GM20000 (cell line): Measurements from ENCODE around the gene CR1L.
"Not testable (repeated sequence)": the region's sequence is repeated elsewhere in the genome, so short reads cannot be mapped to it uniquely, and the experiment has no call there.

Source experiments
- DNase-seq: peaks from one replicate; pipeline ENCODE4 v3.0.0; 2012; ENCODE audit warnings: low spot score
- TF ChIP-seq, protein P1 (sequence below): IDR thresholded peaks from 2 replicates; pipeline ENCODE4 v1.5.1; 2012; ENCODE audit warnings: mild to moderate bottlenecking, control low read depth; ENCODE audit errors: extremely low read depth, missing control alignments

CR1L gene

GRCh38 chr1:207666342-207666741, 21.4 kb downstream of the CR1L start:
- no peak for DNase-seq
- TF ChIP-seq, protein P1, sequence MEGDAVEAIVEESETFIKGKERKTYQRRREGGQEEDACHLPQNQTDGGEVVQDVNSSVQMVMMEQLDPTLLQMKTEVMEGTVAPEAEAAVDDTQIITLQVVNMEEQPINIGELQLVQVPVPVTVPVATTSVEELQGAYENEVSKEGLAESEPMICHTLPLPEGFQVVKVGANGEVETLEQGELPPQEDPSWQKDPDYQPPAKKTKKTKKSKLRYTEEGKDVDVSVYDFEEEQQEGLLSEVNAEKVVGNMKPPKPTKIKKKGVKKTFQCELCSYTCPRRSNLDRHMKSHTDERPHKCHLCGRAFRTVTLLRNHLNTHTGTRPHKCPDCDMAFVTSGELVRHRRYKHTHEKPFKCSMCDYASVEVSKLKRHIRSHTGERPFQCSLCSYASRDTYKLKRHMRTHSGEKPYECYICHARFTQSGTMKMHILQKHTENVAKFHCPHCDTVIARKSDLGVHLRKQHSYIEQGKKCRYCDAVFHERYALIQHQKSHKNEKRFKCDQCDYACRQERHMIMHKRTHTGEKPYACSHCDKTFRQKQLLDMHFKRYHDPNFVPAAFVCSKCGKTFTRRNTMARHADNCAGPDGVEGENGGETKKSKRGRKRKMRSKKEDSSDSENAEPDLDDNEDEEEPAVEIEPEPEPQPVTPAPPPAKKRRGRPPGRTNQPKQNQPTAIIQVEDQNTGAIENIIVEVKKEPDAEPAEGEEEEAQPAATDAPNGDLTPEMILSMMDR = no peak

DNA sequence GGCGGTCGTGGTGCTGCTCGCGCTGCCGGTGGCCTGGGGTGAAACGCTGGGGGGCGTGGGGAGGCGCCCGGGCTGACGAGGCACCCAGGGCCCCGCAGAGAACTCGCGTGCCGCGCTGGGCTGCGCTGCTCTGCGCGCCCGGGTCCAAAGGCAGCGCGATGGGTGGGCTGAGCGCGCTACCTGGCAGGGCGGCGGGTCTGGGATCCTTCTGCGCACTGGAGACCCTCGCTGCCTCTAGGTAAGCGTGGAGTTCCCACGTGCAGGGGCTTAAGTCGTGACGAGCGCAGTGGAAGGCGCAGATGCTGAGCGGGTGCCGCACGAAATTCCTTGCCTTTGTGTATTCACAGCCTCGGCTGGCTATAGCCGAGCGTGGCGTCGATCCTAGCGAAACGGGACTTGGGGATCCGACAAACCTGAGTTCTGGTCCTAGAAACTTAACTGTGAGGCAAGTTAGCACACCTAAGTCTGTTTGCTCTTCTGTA, 24.6 kb downstream of the CR1L start:
- DNase-seq = no peak
- TF ChIP-seq, protein P1 = no peak

GRCh38 chr1:207670192-207670591, 25.3 kb downstream of the CR1L start:
- peak; percentile 44 for DNase-seq
- TF ChIP-seq, protein P1 = no peak

- TF ChIP-seq, protein P1 = no peak
- DNase-seq = no peak
Observed at GRCh38 chr1:207670997-207671396, 26.1 kb downstream of the CR1L start.

DNA sequence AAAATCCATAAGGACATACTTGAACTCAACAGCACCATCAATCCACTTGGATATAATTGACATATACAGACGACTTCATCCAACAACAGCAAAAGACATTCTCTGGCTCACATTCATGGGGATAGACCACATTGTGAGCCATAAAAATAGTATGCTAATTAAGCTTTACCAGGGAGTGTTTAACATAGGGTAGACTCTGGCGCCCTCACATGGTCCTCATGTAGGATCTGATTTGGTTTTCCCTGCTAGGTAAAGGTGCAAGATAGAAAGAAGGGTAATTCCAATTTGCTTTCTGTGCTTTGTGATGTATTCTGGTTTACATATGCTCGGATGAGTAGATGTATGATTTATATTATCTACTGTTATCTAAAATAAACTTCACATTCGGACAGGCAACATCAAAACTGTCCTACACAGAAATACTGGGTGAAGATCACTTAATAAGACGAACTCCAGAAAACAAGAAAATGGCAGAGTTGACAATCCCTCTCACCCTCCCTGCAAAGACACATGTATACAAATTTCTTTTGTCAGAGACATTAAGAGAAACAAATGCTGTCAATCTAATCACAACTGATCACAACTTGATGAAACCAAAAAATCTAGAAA, 27.7 kb downstream of the CR1L start:
- peak; percentile 56 for DNase-seq
- TF ChIP-seq, protein P1 = peak; percentile 67

- DNase-seq = no peak
Observed at GRCh38 chr1:207673399-207673798, 28.5 kb downstream of the CR1L start.

GRCh38 chr1:207676153-207676552, 31.2 kb downstream of the CR1L start:
- DNase-seq = no peak
- TF ChIP-seq, protein P1 = no peak

More at GRCh38 chr1:207673399-207673798, 28.5 kb downstream of the CR1L start:
- TF ChIP-seq, protein P1 = no peak

- DNase-seq = not testable (repeated sequence)
Observed at GRCh38 chr1:207680590-207681388, 35.9 kb downstream of the CR1L start.

GRCh38 chr1:207682872-207683434, 38.0 kb downstream of the CR1L start:
- not testable (repeated sequence) for DNase-seq

GRCh38 chr1:207690551-207690950, 45.6 kb downstream of the CR1L start:
- DNase-seq = not testable (repeated sequence)
